IPS DF 6.9 (cell line): Measurements from ENCODE around the gene CA10.

Experiments used
- DNase-seq: peaks from one replicate; pipeline ENCODE4 v3.0.0-alpha.2; 2013; ENCODE audit warnings: low read depth, low spot score
- H3K27ac ChIP-seq: one replicate; pipeline ENCODE4 v1.5.1; 2013; ENCODE audit warnings: low read length, control low read depth
- H3K27me3 ChIP-seq: 2 replicates; pipeline ENCODE4 v1.6.1; 2013; ENCODE audit warnings: mild to moderate bottlenecking, low read length; ENCODE audit not compliant: control insufficient read depth, insufficient read depth
- H3K36me3 ChIP-seq: 2 replicates; pipeline ENCODE4 v1.6.1; 2013; ENCODE audit warnings: low read length; ENCODE audit not compliant: control insufficient read depth, insufficient read depth
- H3K4me1 ChIP-seq: 2 replicates; pipeline ENCODE4 v1.6.1; 2013; ENCODE audit warnings: low read length; ENCODE audit not compliant: control insufficient read depth, insufficient read depth
- H3K4me3 ChIP-seq: 2 replicates; pipeline ENCODE4 v1.5.1; 2013; ENCODE audit warnings: mild to moderate bottlenecking, low read length
- H3K9me3 ChIP-seq: 2 replicates; pipeline ENCODE4 v1.6.1; 2013; ENCODE audit warnings: low read length, inconsistent platforms; ENCODE audit not compliant: control insufficient read depth, insufficient read depth
- WGBS: extraction: QIAGEN DNeasy Blood & Tissue Kit; methylation state at CpG from one replicate; pipeline ENCODE4 v1.1.7; 2013; ENCODE audit warnings: mixed read lengths, missing lambda C conversion rate; ENCODE audit not compliant: insufficient read length, insufficient coverage; 5-methylcytosine and 5-hydroxymethylcytosine counted together

Gene CA10

DNA sequence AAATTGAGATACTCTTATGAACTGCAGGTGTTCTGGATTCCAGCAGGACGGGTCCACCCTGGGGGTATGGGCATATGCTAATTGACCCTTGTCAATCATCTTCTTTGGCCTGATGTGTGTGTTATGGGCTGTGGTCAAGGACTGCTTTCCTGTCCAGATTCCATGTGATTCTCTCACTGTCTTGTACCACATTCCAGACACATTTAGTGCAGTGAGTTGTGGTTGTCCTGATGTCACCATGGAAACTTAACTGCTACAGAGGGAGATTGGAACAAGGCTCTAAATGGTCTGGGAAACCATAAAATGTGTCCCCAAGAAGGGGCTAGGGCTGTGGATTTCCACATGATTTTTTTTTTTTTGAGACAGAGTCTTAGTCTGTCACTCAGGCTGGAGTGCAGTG, 530.7 kb downstream of the CA10 start:
- no peaks in the 10 kb centered on the region for H3K27me3 ChIP-seq
- no peak for DNase-seq
- H3K36me3 ChIP-seq: no peaks in the 10 kb centered on the region
- H3K9me3 ChIP-seq: no peaks in the 10 kb centered on the region
- no peak overlapping the region for H3K4me3 ChIP-seq
- WGBS: no CpG with 5 or more reads among the region's 1 CpG
- no peaks in the 10 kb centered on the region for H3K4me1 ChIP-seq
- no peak overlapping the region for H3K27ac ChIP-seq

- Histone ChIP-seq H3K36me3 (no peaks in the 10 kb centered on the region), H3K27ac (no peak overlapping the region), H3K4me1 (no peaks in the 10 kb centered on the region), H3K27me3 (no peaks in the 10 kb centered on the region), H3K9me3 (no peaks in the 10 kb centered on the region), H3K4me3 (no peak overlapping the region)
- DNase-seq: no peak
- WGBS: no CpG with 5 or more reads among the region's 1 CpG
Measured at GRCh38 chr17:51618476-51618875, 540.0 kb downstream of the CA10 start.

- Histone ChIP-seq H3K9me3 (no peaks in the 10 kb centered on the region), H3K4me3 (no peak overlapping the region), H3K4me1 (no peaks in the 10 kb centered on the region), H3K27me3 (no peaks in the 10 kb centered on the region), H3K27ac (no peak overlapping the region), H3K36me3 (no peaks in the 10 kb centered on the region)
- no CpG with 5 or more reads among the region's 1 CpG for WGBS
- no peak for DNase-seq
Measured at GRCh38 chr17:51617986-51618385, 540.5 kb downstream of the CA10 start.

GRCh38 chr17:51613255-51613654, 545.3 kb downstream of the CA10 start:
- Histone ChIP-seq H3K36me3 (no peaks in the 10 kb centered on the region), H3K9me3 (no peaks in the 10 kb centered on the region), H3K4me3 (no peak overlapping the region), H3K27ac (no peak overlapping the region), H3K27me3 (no peaks in the 10 kb centered on the region), H3K4me1 (no peaks in the 10 kb centered on the region)
- WGBS: 71% methylated on average over 1 of the region's 1 CpG
- DNase-seq: no peak

- no peaks in the 10 kb centered on the region for H3K9me3 ChIP-seq
- H3K4me3 ChIP-seq: no peak overlapping the region
- no peaks in the 10 kb centered on the region for H3K36me3 ChIP-seq
- no peak overlapping the region for H3K27ac ChIP-seq
- no peaks in the 10 kb centered on the region for H3K27me3 ChIP-seq
- DNase-seq: no peak
- H3K4me1 ChIP-seq: no peaks in the 10 kb centered on the region
- WGBS: no CpG with 5 or more reads among the region's 3 CpGs
Measured at GRCh38 chr17:51612692-51613091, 545.8 kb downstream of the CA10 start.

DNA sequence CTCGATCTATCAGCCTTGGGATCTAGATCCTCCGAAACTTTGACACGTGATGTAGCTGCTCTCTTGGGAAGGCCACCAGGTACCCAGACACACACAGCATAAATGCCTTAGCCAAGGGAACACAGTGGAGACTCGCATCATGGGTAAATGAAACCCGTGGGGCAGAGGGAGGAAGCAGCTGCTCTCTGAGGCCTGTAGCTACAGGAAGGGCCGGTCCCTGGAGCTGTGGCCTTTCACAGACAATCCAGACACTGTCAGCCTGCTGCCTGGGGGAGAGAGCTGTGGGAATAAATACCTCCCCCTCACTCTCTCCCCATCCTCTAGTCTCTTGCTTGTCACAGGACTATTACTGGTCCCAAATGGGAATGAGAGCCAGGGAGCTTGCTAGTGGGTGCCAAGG, 546.9 kb downstream of the CA10 start:
- Histone ChIP-seq H3K9me3 (no peaks in the 10 kb centered on the region), H3K36me3 (no peaks in the 10 kb centered on the region), H3K4me1 (no peaks in the 10 kb centered on the region), H3K27ac (no peak overlapping the region), H3K27me3 (no peaks in the 10 kb centered on the region), H3K4me3 (no peak overlapping the region)
- no CpG with 5 or more reads among the region's 6 CpGs for WGBS
- DNase-seq: no peak

DNA sequence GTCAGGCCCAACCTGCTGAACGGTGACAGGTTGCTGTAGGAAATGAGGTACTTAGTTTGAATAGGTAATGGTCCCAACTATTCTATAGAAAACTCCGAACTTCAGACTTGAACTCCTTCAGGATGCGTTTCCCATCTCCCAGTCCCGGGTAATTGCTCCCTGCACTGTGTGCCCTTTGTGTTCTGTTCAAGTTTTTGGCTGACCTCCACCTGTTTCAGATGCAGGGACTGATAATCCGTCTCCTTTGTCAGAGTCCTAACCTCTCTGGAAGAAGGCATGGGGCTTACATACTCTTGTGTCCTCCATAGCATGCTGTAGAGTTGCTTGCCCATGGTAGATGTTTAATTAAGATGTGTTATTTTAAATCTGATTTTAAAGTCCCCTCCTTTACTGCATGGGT, 547.7 kb downstream of the CA10 start:
- no peak for DNase-seq
- Histone ChIP-seq H3K27ac (no peak overlapping the region), H3K36me3 (no peaks in the 10 kb centered on the region), H3K4me1 (no peaks in the 10 kb centered on the region), H3K27me3 (no peaks in the 10 kb centered on the region), H3K4me3 (no peak overlapping the region), H3K9me3 (no peaks in the 10 kb centered on the region)
- no CpG with 5 or more reads among the region's 5 CpGs for WGBS

GRCh38 chr17:51610155-51610554, 548.4 kb downstream of the CA10 start:
- H3K27ac ChIP-seq: no peak overlapping the region

DNA sequence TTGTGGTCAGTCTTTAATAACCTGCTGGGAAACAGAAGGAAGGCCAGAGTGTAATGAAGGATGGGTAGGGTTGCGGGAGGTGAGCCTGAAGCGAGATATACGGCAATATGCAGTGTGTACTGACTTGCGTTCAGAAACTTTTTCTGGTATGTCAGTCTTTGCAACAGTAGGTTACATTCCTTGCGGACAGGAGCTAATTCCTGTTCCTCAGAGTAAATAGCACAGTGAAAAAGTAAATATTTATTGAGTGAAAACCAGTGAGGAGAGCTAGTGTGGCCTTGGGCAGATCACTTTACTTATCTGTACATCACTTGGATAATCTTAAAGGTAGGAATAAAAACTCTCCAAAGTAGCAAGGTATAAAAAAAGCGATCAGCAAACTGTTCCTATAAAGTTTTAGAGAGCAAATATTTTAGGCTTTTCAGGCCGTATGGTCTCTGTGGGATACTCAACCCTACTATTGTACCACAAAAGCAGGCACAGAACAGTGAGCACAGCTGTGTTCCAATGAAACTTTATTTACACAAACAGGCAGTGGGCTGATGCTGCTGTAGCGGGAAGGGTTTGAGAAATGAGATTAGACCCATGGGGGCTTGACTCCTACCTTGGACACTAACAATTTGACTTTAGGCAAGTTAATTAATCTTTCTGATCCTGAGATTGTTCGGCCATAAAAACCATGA, 550.1 kb downstream of the CA10 start:
- H3K27ac ChIP-seq: no peak overlapping the region
- H3K9me3 ChIP-seq: no peaks in the 10 kb centered on the region
- no peak overlapping the region for H3K4me3 ChIP-seq
- no peaks in the 10 kb centered on the region for H3K36me3 ChIP-seq
- H3K27me3 ChIP-seq: no peaks in the 10 kb centered on the region
- no CpG with 5 or more reads among the region's 9 CpGs for WGBS
- H3K4me1 ChIP-seq: no peaks in the 10 kb centered on the region
- no peak for DNase-seq

More at GRCh38 chr17:51610155-51610554, 548.4 kb downstream of the CA10 start:
- no peak overlapping the region for H3K4me3 ChIP-seq
- WGBS: no CpG with 5 or more reads among the region's 4 CpGs
- no peaks in the 10 kb centered on the region for H3K9me3 ChIP-seq
- H3K27me3 ChIP-seq: no peaks in the 10 kb centered on the region
- no peaks in the 10 kb centered on the region for H3K36me3 ChIP-seq
- DNase-seq: no peak
- H3K4me1 ChIP-seq: no peaks in the 10 kb centered on the region

GRCh38 chr17:51607512-51607911, 551.0 kb downstream of the CA10 start:
- DNase-seq: no peak
- H3K27ac ChIP-seq: no peak overlapping the region
- no peaks in the 10 kb centered on the region; the same call in 1 of the 2 replicates for H3K4me1 ChIP-seq
- H3K4me3 ChIP-seq: no peak overlapping the region
- H3K9me3 ChIP-seq: no peaks in the 10 kb centered on the region
- H3K36me3 ChIP-seq: no peaks in the 10 kb centered on the region
- no CpG with 5 or more reads among the region's 2 CpGs for WGBS
- no peaks in the 10 kb centered on the region for H3K27me3 ChIP-seq

DNA sequence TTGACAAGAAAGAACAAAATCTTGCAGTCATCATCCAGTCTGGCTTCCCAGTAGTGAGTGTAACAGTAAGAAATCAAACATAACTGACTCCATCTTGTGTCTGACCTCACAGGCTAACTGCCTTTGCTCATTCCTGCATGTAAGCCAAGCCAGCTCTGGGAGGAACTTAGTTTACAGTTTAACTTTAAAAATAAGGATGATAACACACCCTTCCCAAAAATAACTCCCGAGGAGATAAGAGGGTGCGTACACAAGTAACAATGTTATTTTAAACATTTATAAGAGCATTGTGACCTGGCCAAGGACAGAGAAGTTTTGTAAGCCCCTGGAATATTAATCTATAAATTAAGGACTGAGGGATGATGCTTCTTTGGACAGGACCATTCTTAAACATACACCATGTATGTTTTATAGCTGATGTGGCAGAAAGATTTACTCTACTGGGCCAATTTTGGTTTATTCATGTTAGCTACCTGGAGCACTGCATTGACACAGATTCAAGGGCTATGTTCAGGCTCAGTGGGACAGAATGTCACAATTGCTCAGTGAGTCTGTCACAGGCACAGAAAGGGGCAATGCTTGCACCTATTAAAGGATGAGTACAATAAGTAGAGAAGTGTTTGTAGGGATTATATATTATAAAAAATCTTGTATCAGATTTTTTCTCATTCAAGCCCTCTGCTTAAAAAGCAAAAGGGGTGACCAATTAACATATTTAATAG, 554.1 kb downstream of the CA10 start:
- Histone ChIP-seq H3K4me1 (no peaks in the 10 kb centered on the region; the same call in 1 of the 2 replicates), H3K27ac (no peak overlapping the region), H3K4me3 (no peak overlapping the region), H3K36me3 (no peaks in the 10 kb centered on the region), H3K27me3 (no peaks in the 10 kb centered on the region), H3K9me3 (no peaks in the 10 kb centered on the region)
- WGBS: no CpG with 5 or more reads among the region's 2 CpGs
- DNase-seq: no peak
